SU-DHL-6 (cell line): Measurements from ENCODE around the gene IFI30.

Source experiments
- H2AFZ ChIP-seq: fragments of 200-600 bp; sonication (generic); 2 replicates; pipeline ENCODE4 v1.6.1; 2014; ENCODE audit warnings: low read depth, mild to moderate bottlenecking, moderate library complexity, mixed read lengths, antibody characterized with exemption, low read length; ENCODE audit not compliant: severe bottlenecking
- H3F3A ChIP-seq: fragments of 200-600 bp; shearing (Covaris generic); 2 replicates; pipeline ENCODE4 v1.6.0; 2016; ENCODE audit warnings: antibody characterized with exemption, mild to moderate bottlenecking; ENCODE audit not compliant: insufficient read depth
- H3K27ac ChIP-seq: fragments of 200-600 bp; sonication (generic); 2 replicates; pipeline ENCODE4 v1.5.1; 2016; ENCODE audit warnings: low read depth, mild to moderate bottlenecking, low read length, moderate library complexity, mixed read lengths
- H3K27me3 ChIP-seq: fragments of 200-600 bp; sonication (generic), shearing (Covaris generic); 2 replicates; pipeline ENCODE4 v1.6.0; 2014; ENCODE audit warnings: mild to moderate bottlenecking, low read length
- H3K36me3 ChIP-seq: fragments of 200-600 bp; sonication (generic); 2 replicates; pipeline ENCODE4 v1.6.1; 2014; ENCODE audit warnings: mild to moderate bottlenecking, low read length, mixed read lengths
- H3K4me2 ChIP-seq: fragments of 300-600, 200-600 bp; shearing (Covaris generic), sonication (generic); 2 replicates; pipeline ENCODE4 v1.6.0; 2014; ENCODE audit warnings: low read length, low read depth, mild to moderate bottlenecking; ENCODE audit not compliant: poor library complexity, severe bottlenecking
- H3K4me3 ChIP-seq: fragments of 200-600 bp; sonication (generic); 2 replicates; pipeline ENCODE4 v1.5.1; 2014; ENCODE audit warnings: antibody characterized with exemption, low read length, mild to moderate bottlenecking, mixed read lengths; ENCODE audit not compliant: insufficient read depth, poor library complexity, severe bottlenecking
- H3K79me2 ChIP-seq: fragments of 200-600 bp; sonication (generic); 2 replicates; pipeline ENCODE4 v1.6.1; 2014; ENCODE audit warnings: mild to moderate bottlenecking, low read length, moderate library complexity; ENCODE audit not compliant: insufficient read depth
- H3K9ac ChIP-seq: fragments of 200-600 bp; sonication (generic); 2 replicates; pipeline ENCODE4 v1.7.0; 2014; ENCODE audit warnings: mild to moderate bottlenecking, low read length
- H3K9me2 ChIP-seq: fragments of 200-600 bp; sonication (generic); replicated peaks from 2 replicates; pipeline ENCODE4 v1.6.1; 2014; ENCODE audit warnings: low read length; ENCODE audit not compliant: insufficient read depth
- H3K9me3 ChIP-seq: fragments of 200-600 bp; sonication (generic); 2 replicates; pipeline ENCODE4 v1.6.1; 2014; ENCODE audit warnings: low read length, mixed read lengths; ENCODE audit not compliant: insufficient read depth
- H4K20me1 ChIP-seq: fragments of 200-600 bp; sonication (generic); 2 replicates; pipeline ENCODE4 v1.6.1; 2014; ENCODE audit warnings: low read depth, mild to moderate bottlenecking, antibody characterized with exemption, low read length, moderate library complexity, mixed read lengths
- EZH2phosphoT487 ChIP-seq: fragments of 200-600 bp; sonication (generic), shearing (Covaris generic); conservative IDR thresholded peaks from 2 replicates; pipeline ENCODE4 v1.6.1; 2018; ENCODE audit warnings: mild to moderate bottlenecking, antibody characterized with exemption, low read length, moderate library complexity, mixed read lengths
- TF ChIP-seq, protein P1 (sequence below): fragments of 200-600 bp; sonication (generic); IDR thresholded peaks from one replicate; pipeline ENCODE4 v1.5.1; 2017; ENCODE audit warnings: antibody characterized with exemption, mild to moderate bottlenecking, low read length, moderate library complexity; ENCODE audit not compliant: insufficient read depth, poor library complexity, severe bottlenecking

IFI30 gene

DNA sequence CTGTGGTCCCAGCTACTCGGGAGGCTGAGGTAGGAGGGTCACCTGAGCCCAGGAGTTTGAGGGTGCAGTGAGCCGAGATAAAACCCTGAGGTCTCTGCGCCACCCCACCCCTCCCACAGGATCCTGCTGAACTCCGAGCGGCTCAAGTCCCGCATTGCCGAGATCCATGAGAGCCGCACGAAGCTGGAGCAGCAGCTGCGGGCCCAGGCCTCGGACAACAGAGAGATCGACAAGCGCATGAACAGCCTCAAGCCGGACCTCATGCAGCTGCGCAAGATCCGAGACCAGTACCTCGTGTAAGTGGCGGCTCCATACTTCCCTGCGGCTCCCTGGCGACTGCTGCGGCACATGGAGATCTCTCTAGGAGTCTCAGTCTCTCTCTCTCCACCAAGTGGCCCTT is 6.6 kb upstream of the IFI30 start:
- H3K4me2 ChIP-seq: no peak overlapping the region
- no peak overlapping the region for H3K4me3 ChIP-seq
- H2AFZ ChIP-seq: no peak overlapping the region
- H3K9ac ChIP-seq: no peak overlapping the region
- no peaks in the 10 kb centered on the region for H3K9me2 ChIP-seq
- H4K20me1 ChIP-seq: no peaks in the 10 kb centered on the region
- H3K79me2 ChIP-seq: no peaks in the 10 kb centered on the region
- H3K36me3 ChIP-seq: no peaks in the 10 kb centered on the region
- no peak for TF ChIP-seq EZH2phosphoT487
- TF ChIP-seq, protein P1, sequence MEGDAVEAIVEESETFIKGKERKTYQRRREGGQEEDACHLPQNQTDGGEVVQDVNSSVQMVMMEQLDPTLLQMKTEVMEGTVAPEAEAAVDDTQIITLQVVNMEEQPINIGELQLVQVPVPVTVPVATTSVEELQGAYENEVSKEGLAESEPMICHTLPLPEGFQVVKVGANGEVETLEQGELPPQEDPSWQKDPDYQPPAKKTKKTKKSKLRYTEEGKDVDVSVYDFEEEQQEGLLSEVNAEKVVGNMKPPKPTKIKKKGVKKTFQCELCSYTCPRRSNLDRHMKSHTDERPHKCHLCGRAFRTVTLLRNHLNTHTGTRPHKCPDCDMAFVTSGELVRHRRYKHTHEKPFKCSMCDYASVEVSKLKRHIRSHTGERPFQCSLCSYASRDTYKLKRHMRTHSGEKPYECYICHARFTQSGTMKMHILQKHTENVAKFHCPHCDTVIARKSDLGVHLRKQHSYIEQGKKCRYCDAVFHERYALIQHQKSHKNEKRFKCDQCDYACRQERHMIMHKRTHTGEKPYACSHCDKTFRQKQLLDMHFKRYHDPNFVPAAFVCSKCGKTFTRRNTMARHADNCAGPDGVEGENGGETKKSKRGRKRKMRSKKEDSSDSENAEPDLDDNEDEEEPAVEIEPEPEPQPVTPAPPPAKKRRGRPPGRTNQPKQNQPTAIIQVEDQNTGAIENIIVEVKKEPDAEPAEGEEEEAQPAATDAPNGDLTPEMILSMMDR: no peak
- no peak overlapping the region for H3K27ac ChIP-seq
- H3K27me3 ChIP-seq: no peaks in the 10 kb centered on the region
- H3K9me3 ChIP-seq: no peaks in the 10 kb centered on the region
- H3F3A ChIP-seq: peaks cover 29% of the 10 kb centered on the region

GRCh38 chr19:18167975-18168645 is 5.5 kb upstream of the IFI30 start:
- Histone ChIP-seq H3K36me3 (no peaks in the 10 kb centered on the region), H3K27ac (peak overlapping the region; percentile 93), H2AFZ (no peak overlapping the region)

GRCh38 chr19:18168673-18169381 is 4.8 kb upstream of the IFI30 start:
- Histone ChIP-seq H3K79me2 (peaks cover 2% of the 10 kb centered on the region), H3F3A (peaks cover 39% of the 10 kb centered on the region), H3K9me2 (no peaks in the 10 kb centered on the region), H4K20me1 (no peaks in the 10 kb centered on the region), H2AFZ (no peak overlapping the region), H3K4me2 (peak overlapping the region; percentile 55), H3K36me3 (no peaks in the 10 kb centered on the region), H3K9ac (peak overlapping the region; percentile 84), H3K4me3 (no peak overlapping the region), H3K27me3 (no peaks in the 10 kb centered on the region), H3K9me3 (no peaks in the 10 kb centered on the region), H3K27ac (peak overlapping the region; percentile 93)
- TF ChIP-seq EZH2phosphoT487: no peak
- TF ChIP-seq, protein P1: no peak

More at GRCh38 chr19:18167975-18168645, 5.5 kb upstream of the IFI30 start:
- TF ChIP-seq, protein P1: peak; percentile 77
- no peak for TF ChIP-seq EZH2phosphoT487
- no peaks in the 10 kb centered on the region for H3K9me3 ChIP-seq
- no peaks in the 10 kb centered on the region for H3K27me3 ChIP-seq
- no peak overlapping the region for H3K4me3 ChIP-seq
- H4K20me1 ChIP-seq: no peaks in the 10 kb centered on the region
- H3K79me2 ChIP-seq: no peaks in the 10 kb centered on the region
- peaks cover 39% of the 10 kb centered on the region for H3F3A ChIP-seq
- no peaks in the 10 kb centered on the region for H3K9me2 ChIP-seq
- peak overlapping the region; percentile 18 for H3K4me2 ChIP-seq
- H3K9ac ChIP-seq: no peak overlapping the region
